GM23338 (cell line): Measurements from ENCODE around the gene TIMM13.

ENCODE experiments used
- CTCF ChIP-seq, 2 experiments: fragments of 200-600 bp in 1 of 2; sonication (generic) in 1 of 2; conservative IDR thresholded peaks; 2 replicates each; pipeline versions ENCODE4 v1.5.1 to v1.6.1; 2016 to 2017; ENCODE audit warnings: antibody characterized with exemption in 2 of 2, low read depth in 2 of 2, mild to moderate bottlenecking in 2 of 2, moderate library complexity in 1 of 2
- EZH2phosphoT487 ChIP-seq: fragments of 200-600 bp; sonication (generic); IDR thresholded peaks from one replicate; pipeline ENCODE4 v1.8.1; 2018; ENCODE audit warnings: antibody characterized with exemption; ENCODE audit not compliant: unreplicated experiment
- TF ChIP-seq, protein P1 (sequence below): fragments of 250-450 bp; sonication (Bioruptor Pico); IDR thresholded peaks from 2 replicates; pipeline ENCODE4 v1.5.0; 2020; ENCODE audit warnings: mild to moderate bottlenecking, moderate library complexity

GRCh38 chr19:2410023-2410422 is 17.4 kb downstream of the TIMM13 start:
- TF ChIP-seq CTCF (conservative IDR thresholded peaks at IDR 0.05; ENCODE audit: low read depth in 2 of 2): no peak
- no peak for TF ChIP-seq EZH2phosphoT487
- TF ChIP-seq, protein P1, sequence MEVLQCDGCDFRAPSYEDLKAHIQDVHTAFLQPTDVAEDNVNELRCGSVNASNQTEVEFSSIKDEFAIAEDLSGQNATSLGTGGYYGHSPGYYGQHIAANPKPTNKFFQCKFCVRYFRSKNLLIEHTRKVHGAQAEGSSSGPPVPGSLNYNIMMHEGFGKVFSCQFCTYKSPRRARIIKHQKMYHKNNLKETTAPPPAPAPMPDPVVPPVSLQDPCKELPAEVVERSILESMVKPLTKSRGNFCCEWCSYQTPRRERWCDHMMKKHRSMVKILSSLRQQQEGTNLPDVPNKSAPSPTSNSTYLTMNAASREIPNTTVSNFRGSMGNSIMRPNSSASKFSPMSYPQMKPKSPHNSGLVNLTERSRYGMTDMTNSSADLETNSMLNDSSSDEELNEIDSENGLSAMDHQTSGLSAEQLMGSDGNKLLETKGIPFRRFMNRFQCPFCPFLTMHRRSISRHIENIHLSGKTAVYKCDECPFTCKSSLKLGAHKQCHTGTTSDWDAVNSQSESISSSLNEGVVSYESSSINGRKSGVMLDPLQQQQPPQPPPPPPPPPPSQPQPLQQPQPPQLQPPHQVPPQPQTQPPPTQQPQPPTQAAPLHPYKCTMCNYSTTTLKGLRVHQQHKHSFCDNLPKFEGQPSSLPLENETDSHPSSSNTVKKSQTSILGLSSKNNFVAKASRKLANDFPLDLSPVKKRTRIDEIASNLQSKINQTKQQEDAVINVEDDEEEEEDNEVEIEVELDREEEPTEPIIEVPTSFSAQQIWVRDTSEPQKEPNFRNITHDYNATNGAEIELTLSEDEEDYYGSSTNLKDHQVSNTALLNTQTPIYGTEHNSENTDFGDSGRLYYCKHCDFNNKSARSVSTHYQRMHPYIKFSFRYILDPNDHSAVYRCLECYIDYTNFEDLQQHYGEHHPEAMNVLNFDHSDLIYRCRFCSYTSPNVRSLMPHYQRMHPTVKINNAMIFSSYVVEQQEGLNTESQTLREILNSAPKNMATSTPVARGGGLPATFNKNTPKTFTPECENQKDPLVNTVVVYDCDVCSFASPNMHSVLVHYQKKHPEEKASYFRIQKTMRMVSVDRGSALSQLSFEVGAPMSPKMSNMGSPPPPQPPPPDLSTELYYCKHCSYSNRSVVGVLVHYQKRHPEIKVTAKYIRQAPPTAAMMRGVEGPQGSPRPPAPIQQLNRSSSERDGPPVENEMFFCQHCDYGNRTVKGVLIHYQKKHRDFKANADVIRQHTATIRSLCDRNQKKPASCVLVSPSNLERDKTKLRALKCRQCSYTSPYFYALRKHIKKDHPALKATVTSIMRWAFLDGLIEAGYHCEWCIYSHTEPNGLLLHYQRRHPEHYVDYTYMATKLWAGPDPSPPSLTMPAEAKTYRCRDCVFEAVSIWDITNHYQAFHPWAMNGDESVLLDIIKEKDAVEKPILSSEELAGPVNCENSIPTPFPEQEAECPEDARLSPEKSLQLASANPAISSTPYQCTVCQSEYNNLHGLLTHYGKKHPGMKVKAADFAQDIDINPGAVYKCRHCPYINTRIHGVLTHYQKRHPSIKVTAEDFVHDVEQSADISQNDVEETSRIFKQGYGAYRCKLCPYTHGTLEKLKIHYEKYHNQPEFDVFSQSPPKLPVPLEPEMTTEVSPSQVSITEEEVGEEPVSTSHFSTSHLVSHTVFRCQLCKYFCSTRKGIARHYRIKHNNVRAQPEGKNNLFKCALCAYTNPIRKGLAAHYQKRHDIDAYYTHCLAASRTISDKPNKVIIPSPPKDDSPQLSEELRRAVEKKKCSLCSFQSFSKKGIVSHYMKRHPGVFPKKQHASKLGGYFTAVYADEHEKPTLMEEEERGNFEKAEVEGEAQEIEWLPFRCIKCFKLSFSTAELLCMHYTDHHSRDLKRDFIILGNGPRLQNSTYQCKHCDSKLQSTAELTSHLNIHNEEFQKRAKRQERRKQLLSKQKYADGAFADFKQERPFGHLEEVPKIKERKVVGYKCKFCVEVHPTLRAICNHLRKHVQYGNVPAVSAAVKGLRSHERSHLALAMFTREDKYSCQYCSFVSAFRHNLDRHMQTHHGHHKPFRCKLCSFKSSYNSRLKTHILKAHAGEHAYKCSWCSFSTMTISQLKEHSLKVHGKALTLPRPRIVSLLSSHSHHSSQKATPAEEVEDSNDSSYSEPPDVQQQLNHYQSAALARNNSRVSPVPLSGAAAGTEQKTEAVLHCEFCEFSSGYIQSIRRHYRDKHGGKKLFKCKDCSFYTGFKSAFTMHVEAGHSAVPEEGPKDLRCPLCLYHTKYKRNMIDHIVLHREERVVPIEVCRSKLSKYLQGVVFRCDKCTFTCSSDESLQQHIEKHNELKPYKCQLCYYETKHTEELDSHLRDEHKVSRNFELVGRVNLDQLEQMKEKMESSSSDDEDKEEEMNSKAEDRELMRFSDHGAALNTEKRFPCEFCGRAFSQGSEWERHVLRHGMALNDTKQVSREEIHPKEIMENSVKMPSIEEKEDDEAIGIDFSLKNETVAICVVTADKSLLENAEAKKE (CRISPR knock-in tag): no peak
